ENCODE measurements around the gene NT5M.

- TF ChIP-seq RBM34 (IDR thresholded peaks at IDR 0.05; ENCODE audit: borderline replicate concordance, insufficient read depth, low read length) (no peak), REST (IDR thresholded peaks at IDR 0.05; ENCODE audit: borderline replicate concordance) (no peak), REST (CRISPR knock-in tag; IDR thresholded peaks at IDR 0.05; ENCODE audit: low read depth) (no peak), CTCF (IDR thresholded peaks at IDR 0.05 in 2 of 3, conservative IDR thresholded peaks at IDR 0.05 in 1 of 3; ENCODE audit: insufficient read depth in 2 of 3, low read depth in 1 of 3, low read length in 3 of 3) (no peak), ZNF318 (IDR thresholded peaks at IDR 0.05; ENCODE audit: borderline replicate concordance in 1 of 2, low read depth in 1 of 2) (no peak), RBBP5 (IDR thresholded peaks at IDR 0.05; ENCODE audit: borderline replicate concordance, insufficient read depth, low read length, poor library complexity, severe bottlenecking) (peak; percentile 48), MXI1 (IDR thresholded peaks at IDR 0.05; ENCODE audit: low read depth, low read length) (no peak), ESRRB (CRISPR knock-in tag; IDR thresholded peaks at IDR 0.05; ENCODE audit: borderline replicate concordance) (no peak)
These were observed at the start of gene NT5M for GRCh38 chr17:17303010-17303846.

All from K562 (cell line).